NK-92 (cell line): ENCODE measurements around the gene COL5A1.

Experiments
- DNase-seq: peaks from one replicate; lab custom pipeline; 2025; ENCODE audit not compliant: unreplicated experiment; lab: John Stamatoyannopoulos, UW

COL5A1 gene

GRCh38 chr9:134606951-134607731 is 34.5 kb upstream of the COL5A1 start:
- no peak for DNase-seq

GRCh38 chr9:134607971-134608370 is 33.6 kb upstream of the COL5A1 start:
- DNase-seq, result no peak

- DNase-seq, result no peak
These were observed 30.6 kb upstream of the COL5A1 start for GRCh38 chr9:134611046-134611445.

- DNase-seq, result no peak
These were observed 29.3 kb upstream of the COL5A1 start for GRCh38 chr9:134612309-134612708.

DNA sequence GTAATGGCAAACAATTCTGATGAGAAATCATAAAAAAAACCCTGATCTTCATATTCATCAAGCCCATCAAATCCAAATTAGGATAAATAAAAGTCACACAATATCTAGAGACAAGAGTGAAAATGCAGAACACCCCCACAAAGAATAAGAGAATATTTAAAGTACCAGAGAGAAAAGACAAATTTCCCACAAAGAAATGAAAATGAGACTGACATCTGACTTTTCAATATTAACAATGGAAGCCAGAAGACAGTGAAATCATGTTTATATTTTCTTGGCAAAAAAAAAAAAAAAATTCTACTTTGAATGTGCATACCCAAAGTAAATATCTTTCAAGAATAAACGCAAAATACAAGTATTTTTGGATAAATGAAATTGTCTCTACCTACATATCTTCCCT is 28.9 kb upstream of the COL5A1 start:
- DNase-seq, result no peak

DNA sequence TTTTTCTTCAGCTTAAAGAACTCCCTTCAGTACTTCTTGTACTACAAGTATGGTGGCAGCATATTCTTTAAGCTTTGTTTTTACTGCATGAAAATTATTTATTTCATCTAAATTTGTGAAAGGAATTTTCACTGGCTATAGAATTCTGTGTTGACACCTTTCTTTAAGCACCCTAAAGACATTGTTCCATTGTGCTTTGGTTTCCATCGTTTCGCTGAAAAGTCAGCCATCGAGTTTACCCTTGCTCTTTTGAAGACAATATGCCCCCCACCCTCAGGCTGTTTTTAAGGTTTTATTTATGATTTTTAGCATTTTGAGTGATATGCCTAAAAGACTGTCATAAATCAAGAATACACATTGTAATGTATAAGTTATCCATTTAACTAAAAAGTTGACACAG is 27.3 kb upstream of the COL5A1 start:
- DNase-seq, result no peak

- DNase-seq, result no peak
These were observed 25.3 kb upstream of the COL5A1 start for GRCh38 chr9:134616341-134616740.

- DNase-seq, result no peak
These were observed 24.4 kb upstream of the COL5A1 start for GRCh38 chr9:134617246-134617645.

GRCh38 chr9:134617836-134618162 is 23.8 kb upstream of the COL5A1 start:
- DNase-seq, result no peak

GRCh38 chr9:134618163-134618832 is 23.3 kb upstream of the COL5A1 start:
- DNase-seq, result no peak

DNA sequence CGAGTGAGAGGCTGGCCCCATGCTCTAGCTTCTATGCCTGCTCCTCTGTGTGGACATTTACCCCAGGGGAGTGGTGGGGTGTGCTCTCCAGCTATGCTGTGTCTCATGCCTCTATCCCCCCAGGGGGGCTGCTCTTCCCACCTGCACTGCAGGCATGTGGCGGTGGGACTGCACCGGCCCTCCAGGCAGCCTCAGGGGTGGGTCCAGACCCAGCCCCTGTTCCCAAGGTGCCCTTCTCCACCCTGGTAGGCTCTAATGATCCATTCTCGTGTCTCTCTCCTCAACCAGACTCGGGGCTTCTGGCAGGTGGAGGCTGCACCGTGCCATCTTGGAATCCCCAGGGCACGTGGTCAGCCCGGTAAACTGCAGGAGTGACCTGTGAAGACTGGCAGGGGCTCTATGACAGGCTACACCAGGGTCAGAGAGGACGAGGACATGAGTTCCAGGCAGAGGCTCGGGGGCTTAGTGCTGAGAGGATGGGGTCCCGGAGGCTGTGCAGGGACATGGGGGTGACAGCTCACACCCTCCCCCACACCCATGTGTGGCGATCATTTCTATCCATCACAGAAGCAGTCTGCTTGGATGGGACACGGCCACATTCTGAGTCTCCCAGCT is 22.7 kb upstream of the COL5A1 start:
- DNase-seq, result no peak

GRCh38 chr9:134619448-134619982 is 22.1 kb upstream of the COL5A1 start:
- no peak for DNase-seq

DNA sequence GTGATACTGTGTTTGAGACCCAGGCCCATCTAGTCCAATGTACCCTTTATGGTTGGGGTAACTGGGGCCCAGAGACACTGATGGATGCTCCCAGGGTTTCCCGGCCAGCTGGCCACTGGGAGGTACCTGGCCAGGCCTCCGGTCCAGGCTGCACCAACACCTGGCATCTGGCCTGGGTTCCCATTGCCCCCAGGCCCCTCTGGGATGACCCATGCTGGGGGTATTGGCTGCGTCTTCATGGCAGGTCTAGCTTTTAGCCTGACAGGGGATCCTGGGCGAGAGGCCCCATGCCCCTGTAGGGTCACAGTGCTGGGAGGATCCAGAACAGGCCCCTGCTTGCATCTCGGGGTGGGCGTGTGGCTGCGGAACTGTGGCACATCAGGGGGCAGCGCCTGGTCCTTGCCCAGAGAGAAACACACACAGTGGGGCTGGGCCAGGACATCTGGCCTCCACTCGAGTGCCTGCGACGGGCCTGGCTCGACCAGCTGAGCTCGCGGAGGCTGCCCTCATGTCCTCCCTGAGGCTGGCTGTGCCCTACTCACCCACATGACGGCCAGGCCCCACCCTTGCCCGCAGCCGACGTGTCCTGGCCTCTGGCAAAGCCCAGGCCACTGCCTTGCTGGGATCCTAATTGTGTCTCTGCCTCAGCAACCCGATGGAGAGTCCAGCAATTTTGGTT is 21.5 kb upstream of the COL5A1 start:
- DNase-seq, result no peak

DNA sequence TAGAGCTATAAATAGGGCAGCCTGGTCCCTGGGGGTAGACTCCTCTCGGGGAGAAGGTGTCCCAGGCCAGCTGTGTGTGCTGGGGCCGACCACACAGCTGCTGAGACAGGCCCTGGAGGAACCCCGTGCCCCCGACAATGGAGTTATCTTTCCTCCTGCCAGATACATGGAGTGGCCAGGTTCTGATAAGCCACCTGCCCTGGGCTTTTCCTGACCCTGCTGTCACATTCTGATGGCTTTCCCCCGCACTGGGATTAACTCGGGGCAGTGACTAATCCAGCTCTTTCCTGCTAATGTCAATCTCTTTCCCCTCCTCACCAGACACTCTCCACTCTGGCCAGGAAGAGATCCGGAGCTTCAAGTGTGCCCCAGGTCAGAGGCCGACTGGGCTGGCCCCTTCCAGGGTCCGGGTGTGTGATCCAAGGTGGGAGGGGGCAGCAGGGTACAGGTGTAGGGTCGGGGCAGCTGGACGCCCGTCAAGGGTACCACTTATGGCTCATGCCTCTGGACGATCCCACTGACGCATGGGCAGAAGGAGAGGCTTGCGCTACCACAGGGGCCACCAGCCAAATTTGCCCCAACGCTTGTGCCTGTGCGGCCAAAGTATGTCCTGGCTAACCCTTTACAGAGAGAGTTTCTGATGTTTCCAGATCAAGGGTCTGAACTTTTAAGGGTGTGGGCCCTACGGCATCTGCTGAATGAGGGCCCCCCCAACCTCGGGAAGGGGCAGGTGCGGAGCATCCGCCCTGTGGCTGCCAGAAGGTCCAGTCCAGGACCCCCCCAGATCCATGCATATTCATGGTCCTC is 20.6 kb upstream of the COL5A1 start:
- no peak for DNase-seq

- no peak for DNase-seq
These were observed 20.0 kb upstream of the COL5A1 start for GRCh38 chr9:134621558-134622110.

DNA sequence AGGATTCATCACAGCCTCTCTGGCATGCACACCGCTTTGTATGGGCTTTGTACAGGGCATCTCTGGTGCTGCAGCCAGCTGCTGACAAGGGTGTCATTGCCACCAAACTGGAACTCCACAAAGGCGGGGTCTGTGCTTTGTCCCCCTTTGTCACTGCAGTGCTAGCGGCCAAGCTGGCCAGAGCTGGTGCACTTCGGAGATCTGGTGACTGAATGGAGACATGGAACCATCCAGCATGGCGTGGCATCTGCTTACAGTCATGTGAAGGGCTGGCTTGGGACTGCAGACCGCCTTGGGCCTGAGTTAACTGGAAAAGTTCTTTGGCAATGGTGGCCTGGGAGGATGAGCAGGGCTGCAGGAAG is 18.7 kb upstream of the COL5A1 start:
- DNase-seq, result no peak

- DNase-seq, result no peak
These were observed 18.1 kb upstream of the COL5A1 start for GRCh38 chr9:134623258-134624066.

GRCh38 chr9:134624137-134624591 is 17.4 kb upstream of the COL5A1 start:
- DNase-seq, result no peak

- no peak for DNase-seq
These were observed 16.9 kb upstream of the COL5A1 start for GRCh38 chr9:134624621-134625181.
